Bone marrow (tissue), 2 donors: ENCODE results near the gene OR8J3.
"Not testable (repeated sequence)": the region's sequence is repeated elsewhere in the genome, so short reads cannot be mapped to it uniquely, and the experiment has no call there.

Experiments
- DNase-seq, 2 donors: peaks; one replicate each; lab custom pipeline; 2025; lab: John Stamatoyannopoulos, UW

Gene OR8J3

DNA sequence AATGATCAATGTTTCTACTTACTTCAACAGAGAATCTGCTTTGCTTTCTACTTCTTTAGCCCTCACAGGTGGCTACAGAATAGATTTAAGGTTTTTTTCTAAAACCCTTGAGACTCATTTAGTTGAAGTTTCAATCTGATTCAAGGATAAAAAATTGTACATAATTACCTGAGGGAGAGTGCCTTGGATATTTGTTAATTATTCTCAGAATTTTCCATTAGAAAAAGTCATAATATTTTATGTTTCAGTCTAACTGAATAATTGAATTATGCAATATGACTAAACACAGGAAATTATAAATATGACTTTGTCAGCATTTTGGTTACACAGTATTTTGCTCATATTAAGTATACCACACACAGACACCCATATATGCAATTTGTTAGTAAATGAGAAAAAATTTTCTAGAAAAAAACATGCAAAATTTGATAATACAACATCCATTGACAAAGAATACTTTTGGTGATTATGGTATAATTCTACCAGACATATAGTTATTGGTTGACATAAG is at the start of gene OR8J3:
TSS of gene OR8J3 (minus strand) at position 51 of the 511 bp plus-strand sequence. CDS start 2,483 bp downstream, outside the sequence.
- no peak for DNase-seq

DNA sequence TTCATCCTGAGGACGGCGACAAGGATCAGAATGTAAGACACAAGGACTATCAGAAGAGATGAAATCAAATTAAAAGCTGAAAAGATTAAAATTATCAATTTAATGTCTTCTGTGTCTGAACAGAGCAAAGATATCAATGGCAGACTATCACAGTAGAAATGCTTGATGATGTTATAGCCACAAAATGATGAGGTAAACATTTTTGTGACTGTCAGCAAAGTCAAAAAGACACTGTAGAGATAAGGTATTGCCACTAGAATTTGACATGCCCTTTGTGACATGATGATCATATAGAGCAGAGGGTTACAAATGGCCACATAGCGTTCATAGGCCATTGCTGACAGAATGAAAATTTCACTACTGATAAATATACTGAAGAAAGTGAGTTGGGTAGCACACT is 48.6 kb upstream of the OR8J3 start:
- DNase-seq, result no peak

DNA sequence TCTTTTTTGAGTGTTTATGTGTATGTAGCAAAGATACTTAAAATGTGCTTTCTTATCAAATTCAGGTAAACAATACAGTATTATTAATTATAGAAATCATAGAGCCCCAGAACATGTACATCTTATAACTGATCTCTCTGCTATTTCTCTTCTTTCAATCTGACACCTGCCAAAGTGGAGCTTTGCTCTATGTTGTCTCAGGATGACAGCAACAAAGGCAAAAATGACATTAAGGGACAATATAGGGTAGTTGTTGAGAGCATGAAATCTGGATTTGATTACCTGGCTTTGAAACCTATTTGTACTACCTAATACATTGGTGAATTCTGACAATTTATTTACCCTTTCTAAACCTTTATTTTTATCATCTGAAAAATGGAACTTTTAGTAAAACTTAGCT is 43.5 kb upstream of the OR8J3 start:
- DNase-seq, result no peak

DNA sequence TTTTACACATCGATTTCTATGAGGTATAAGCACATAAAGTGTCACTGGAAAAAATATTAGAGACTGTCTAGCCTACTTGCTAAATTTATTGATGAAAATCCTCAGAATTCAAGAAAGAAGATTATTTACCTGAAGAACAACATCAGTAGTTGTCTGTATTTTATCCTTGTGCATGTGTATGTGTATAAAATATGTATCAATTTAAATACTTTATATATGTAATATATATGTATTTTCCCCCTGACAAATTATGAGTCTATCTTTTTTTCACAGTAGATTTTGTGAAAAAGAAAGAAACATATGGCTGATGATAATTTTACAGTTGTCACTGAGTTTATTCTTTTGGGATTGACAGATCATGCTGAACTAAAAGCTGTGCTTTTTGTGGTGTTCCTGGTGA is 36.3 kb upstream of the OR8J3 start, which contains the start of gene OR5J2:
TSS of gene OR5J2 (plus strand) at position 301 of the 400 bp plus-strand sequence. CDS start at position 301, 0 bp downstream.
- DNase-seq, result no peak

DNA sequence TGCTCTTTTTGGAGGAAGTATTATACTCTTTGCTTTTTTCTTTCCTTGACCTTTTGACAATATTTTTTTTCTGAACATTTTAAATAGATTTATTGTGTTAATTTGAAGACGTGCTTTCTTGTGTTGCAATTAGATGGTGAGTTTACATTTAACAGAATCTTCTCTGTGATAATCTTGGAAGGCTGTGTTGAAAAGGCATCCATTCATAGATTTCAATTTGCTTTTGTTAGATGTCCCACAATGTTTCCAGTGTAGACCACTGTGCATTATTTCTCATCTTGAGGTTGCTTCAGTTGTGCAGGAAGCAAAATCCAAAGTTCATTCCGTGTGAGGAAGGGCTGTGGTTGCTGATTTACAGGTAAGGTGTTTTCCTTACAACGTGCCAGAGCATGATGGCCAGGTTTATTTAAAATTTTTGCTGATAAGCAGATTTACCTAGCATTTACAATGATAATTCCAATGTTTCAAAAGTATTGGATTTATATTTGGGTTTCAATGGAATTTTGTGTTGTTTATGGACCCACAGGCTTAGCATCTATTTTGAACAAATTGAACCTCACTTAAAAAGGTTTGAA is 32.3 kb upstream of the OR8J3 start:
- DNase-seq, result no peak

GRCh38 chr11:56163804-56164203 is 23.8 kb upstream of the OR8J3 start:
- no peak for DNase-seq

DNA sequence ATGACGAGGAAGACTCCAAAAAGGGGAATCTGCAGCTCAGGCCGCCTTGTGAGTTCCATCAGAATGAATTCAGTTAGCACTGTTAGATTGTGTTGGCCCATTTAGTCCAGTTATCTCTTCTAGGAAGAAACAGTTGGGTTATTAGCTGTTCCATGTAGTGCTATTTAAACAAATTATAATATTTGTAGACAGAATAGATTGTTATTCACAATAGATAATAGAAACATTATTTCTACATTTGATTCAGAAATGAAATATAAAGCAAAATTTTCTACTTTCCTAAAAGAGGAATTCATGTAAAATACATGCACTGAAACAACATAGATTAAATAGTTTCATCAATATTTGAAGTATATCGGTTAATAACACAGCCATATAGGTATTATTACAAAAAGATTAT is 20.2 kb upstream of the OR8J3 start, which contains the start of gene OR8K5:
TSS of gene OR8K5 (minus strand) at position 101 of the 400 bp plus-strand sequence. CDS start at position 101, 0 bp downstream.
- no peak for DNase-seq

- DNase-seq, result no peak
These were observed 12.3 kb upstream of the OR8J3 start for GRCh38 chr11:56152333-56152732.

DNA sequence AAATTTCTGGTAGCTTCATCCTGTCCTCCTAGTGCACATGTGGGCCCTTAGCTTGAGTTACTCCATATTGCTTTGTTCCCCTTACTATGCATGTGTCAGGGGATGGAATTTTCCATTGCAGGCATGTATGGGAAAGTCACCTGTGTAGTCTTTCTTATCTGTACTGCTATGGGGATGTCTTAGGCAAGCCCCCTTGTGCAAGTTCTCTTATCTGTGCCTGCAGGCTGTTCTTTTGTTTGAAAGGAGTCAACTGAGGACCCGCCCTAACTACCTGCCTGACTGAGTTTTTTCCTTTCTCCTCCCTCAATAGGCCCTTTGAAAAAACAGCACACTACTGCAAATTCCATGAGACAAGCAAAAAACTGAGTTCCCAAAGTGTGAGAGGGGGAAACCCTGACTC is 11.4 kb upstream of the OR8J3 start:
- no peak for DNase-seq

GRCh38 chr11:56143681-56144080 is 3.7 kb upstream of the OR8J3 start:
- DNase-seq, result not testable (repeated sequence)

DNA sequence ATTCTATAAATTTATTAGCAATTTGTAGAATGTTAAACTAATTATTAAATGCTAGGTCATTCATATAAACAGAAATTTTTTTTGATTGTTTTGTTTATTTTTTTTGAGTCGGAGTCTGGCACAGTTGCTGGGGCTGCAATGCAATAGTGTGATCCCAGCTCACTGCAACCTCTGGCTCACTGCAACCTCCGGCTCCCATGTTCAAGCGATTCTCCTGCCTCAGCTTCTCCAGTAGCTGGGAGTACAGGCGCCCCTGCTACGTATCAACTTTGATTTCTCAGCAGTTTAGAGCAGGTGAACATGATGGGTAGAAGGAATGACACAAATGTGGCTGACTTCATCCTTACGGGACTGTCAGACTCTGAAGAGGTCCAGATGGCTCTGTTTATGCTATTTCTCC is 17.9 kb downstream of the OR8J3 start, which contains the start of gene OR8H3:
TSS of gene OR8H3 (plus strand) at position 301 of the 400 bp plus-strand sequence. CDS start at position 301, 0 bp downstream.
- DNase-seq, result no peak

GRCh38 chr11:56103210-56103737 is 36.7 kb downstream of the OR8J3 start, which contains the start of gene OR8H2:
TSS of gene OR8H2 (plus strand) at chr11:56103687. CDS start at chr11:56105043, 1,356 bp downstream.
- DNase-seq, result no peak

DNA sequence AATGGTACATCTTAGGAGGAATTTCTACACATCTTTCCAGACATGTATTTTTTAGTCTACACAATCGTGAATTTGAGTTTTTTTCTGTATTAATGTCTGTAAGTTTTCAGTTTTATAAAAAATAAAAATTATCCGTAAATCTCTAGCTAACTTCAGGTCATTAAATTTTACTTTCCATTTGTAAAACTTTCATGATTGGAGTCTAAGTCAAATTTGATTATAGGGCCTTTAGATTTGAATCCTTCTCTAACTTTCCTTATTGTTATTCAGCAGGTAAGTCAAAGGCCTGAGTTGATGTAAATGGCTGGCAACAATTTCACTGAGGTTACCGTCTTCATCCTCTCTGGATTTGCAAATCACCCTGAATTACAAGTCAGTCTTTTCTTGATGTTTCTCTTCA is 47.0 kb downstream of the OR8J3 start, which contains the start of gene OR8I2:
TSS of gene OR8I2 (plus strand) at position 301 of the 400 bp plus-strand sequence. CDS start at position 301, 0 bp downstream.
- DNase-seq, result no peak

GRCh38 chr11:56089697-56090096 is 50.3 kb downstream of the OR8J3 start:
- DNase-seq, result no peak
